HEK293T (cell line): Measurements from ENCODE around the gene DAPP1.

ENCODE experiments used
- BHLHE40 ChIP-seq: fragments of 450-650 bp; IDR thresholded peaks from 2 replicates; pipeline ENCODE4 v1.6.1; 2016; ENCODE audit warnings: mild to moderate bottlenecking, moderate library complexity, borderline replicate concordance
- ELF4 ChIP-seq: fragments of 450-650 bp; IDR thresholded peaks from 2 replicates; pipeline ENCODE4 v1.6.1; 2017; ENCODE audit warnings: antibody characterized with exemption
- FOXA1 ChIP-seq: fragments of 450-650 bp; IDR thresholded peaks from 2 replicates; pipeline ENCODE4 v1.6.1; 2016; ENCODE audit warnings: mild to moderate bottlenecking
- FOXM1 ChIP-seq: fragments of 450-650 bp; IDR thresholded peaks from 2 replicates; pipeline ENCODE4 v1.6.1; 2017; ENCODE audit warnings: mild to moderate bottlenecking, borderline replicate concordance
- L3MBTL2 ChIP-seq: fragments of 450-650 bp; conservative IDR thresholded peaks from 2 replicates; pipeline ENCODE4 v1.6.1; 2016; ENCODE audit warnings: mild to moderate bottlenecking
- LEF1 ChIP-seq: fragments of 450-650 bp; IDR thresholded peaks from 2 replicates; pipeline ENCODE4 v1.6.1; 2017; ENCODE audit warnings: mild to moderate bottlenecking, borderline replicate concordance
- SP1 ChIP-seq: fragments of 450-650 bp; IDR thresholded peaks from 2 replicates; pipeline ENCODE4 v1.6.1; 2017
- SUZ12 ChIP-seq: fragments of 450-650 bp; IDR thresholded peaks from 2 replicates; pipeline ENCODE4 v1.6.1; 2016; ENCODE audit warnings: mild to moderate bottlenecking
- TARDBP ChIP-seq: fragments of 450-650 bp; IDR thresholded peaks from 2 replicates; pipeline ENCODE4 v1.6.1; 2016
- ZNF384 ChIP-seq: fragments of 450-650 bp; IDR thresholded peaks from 2 replicates; pipeline ENCODE4 v1.6.1; 2016
- TF ChIP-seq, protein P1 (sequence below): fragments of 450-650 bp; IDR thresholded peaks from 2 replicates; pipeline ENCODE4 v1.6.1; 2016

DNA sequence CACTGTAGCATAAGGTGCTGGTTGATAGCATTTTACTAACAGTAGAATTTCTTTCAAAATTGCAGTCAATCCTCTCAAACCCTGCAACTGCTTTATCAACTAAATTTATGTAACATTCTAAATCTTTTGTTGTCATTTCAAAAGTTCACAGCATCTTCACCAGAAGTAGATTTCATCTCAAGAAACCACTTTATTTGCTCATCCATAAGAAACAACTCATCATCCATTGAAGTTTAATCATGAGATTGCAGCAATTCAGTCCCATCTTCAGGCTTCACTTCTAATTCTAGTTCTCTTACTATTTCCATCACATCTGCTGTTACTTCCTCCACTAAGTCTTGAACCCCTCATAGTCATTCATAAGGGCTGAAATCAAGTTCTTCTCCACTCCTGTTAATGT, 55.9 kb downstream of the DAPP1 start:
- TF ChIP-seq TARDBP: no peak
- no peak for TF ChIP-seq FOXM1
- TF ChIP-seq SP1: no peak
- no peak for TF ChIP-seq SUZ12
- TF ChIP-seq ELF4: no peak
- no peak for TF ChIP-seq LEF1
- TF ChIP-seq BHLHE40: no peak
- no peak for TF ChIP-seq L3MBTL2
- TF ChIP-seq FOXA1: no peak
- TF ChIP-seq ZNF384: no peak
- TF ChIP-seq, protein P1, sequence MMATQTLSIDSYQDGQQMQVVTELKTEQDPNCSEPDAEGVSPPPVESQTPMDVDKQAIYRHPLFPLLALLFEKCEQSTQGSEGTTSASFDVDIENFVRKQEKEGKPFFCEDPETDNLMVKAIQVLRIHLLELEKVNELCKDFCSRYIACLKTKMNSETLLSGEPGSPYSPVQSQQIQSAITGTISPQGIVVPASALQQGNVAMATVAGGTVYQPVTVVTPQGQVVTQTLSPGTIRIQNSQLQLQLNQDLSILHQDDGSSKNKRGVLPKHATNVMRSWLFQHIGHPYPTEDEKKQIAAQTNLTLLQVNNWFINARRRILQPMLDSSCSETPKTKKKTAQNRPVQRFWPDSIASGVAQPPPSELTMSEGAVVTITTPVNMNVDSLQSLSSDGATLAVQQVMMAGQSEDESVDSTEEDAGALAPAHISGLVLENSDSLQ: no peak
